Transverse colon (tissue), 4 donors: Measurements from ENCODE around the gene SUPT4H1. TPM values are rescaled to one million over a fixed set of nuclear protein-coding genes. Genes with fewer than 3 reads are reported as not detected.

Experiments used
- DNase-seq: peaks from one replicate; pipeline ENCODE4 v3.0.0-alpha.2; 2019
- H3K27ac ChIP-seq, 4 donors: fragments of 200-600 bp; sonication (generic); 2 replicates each; pipeline ENCODE4 v1.5.1; 2016 to 2018; ENCODE audit warnings: inconsistent platforms in 4 of 4
- H3K27me3 ChIP-seq: fragments of 200-600 bp; sonication (generic); 2 replicates; pipeline ENCODE4 v1.5.1; 2017; ENCODE audit warnings: inconsistent platforms
- H3K36me3 ChIP-seq, 4 donors: fragments of 200-600 bp; sonication (generic); 2 replicates each; pipeline ENCODE4 v1.5.1; 2017 to 2019; ENCODE audit warnings: inconsistent platforms in 4 of 4
- H3K4me1 ChIP-seq, 4 donors: fragments of 200-600 bp; sonication (generic); 2 replicates each; pipeline ENCODE4 v1.5.1; 2017 to 2020; ENCODE audit warnings: inconsistent platforms in 4 of 4
- H3K4me3 ChIP-seq, 4 donors: fragments of 200-600 bp; sonication (generic); 1 replicate in 1 of 4; 2 replicates in 3 of 4; pipeline versions ENCODE4 v1.5.1 to v1.6.1; 2017 to 2019; ENCODE audit warnings: inconsistent platforms in 4 of 4
- H3K9me3 ChIP-seq, 2 donors: fragments of 200-600 bp; sonication (generic); 2 replicates each; pipeline ENCODE4 v1.5.1; 2017 to 2019; ENCODE audit warnings: inconsistent platforms in 2 of 2
- CTCF ChIP-seq, 5 experiments: fragments of 200-600 bp in 3 of 5; fragments of 450-650 bp in 2 of 5; sonication (generic) in 3 of 5; IDR thresholded peaks; 1 replicate in 2 of 5; 2 replicates in 3 of 5; pipeline ENCODE4 v1.5.1; 2016 to 2017; ENCODE audit warnings: antibody characterized with exemption in 5 of 5, inconsistent platforms in 3 of 5, mild to moderate bottlenecking in 2 of 5, moderate library complexity in 1 of 5
- EP300 ChIP-seq: sonication (generic); formaldehyde crosslinking; IDR thresholded peaks from one replicate; pipeline ENCODE4 v1.6.1; 2017; ENCODE audit warnings: antibody characterized with exemption, low read depth
- POLR2A ChIP-seq: fragments of 450-650 bp; IDR thresholded peaks from one replicate; pipeline ENCODE4 v1.6.1; 2016; ENCODE audit warnings: antibody characterized with exemption, mild to moderate bottlenecking, moderate library complexity
- POLR2AphosphoS5 ChIP-seq, 3 donors: sonication (generic); formaldehyde crosslinking; IDR thresholded peaks; one replicate each; pipeline ENCODE4 v1.6.1; 2016; ENCODE audit warnings: antibody characterized with exemption in 3 of 3
- WGBS, 2 donors: methylation state at CpG; one replicate each; pipeline ENCODE4 v1.1.5; 2018; ENCODE audit warnings: low coverage in 1 of 2; 5-methylcytosine and 5-hydroxymethylcytosine counted together
- in situ Hi-C, 4 donors: fragments of 200-750 bp; cut with MboI; loops; one replicate each; pipeline versions ENCODE4 v1.15.0 to v1.15.1; 2017; ENCODE audit warnings: low sequenced_read_pairs in 3 of 4, low pct_ligation_motif_present in 1 of 4, low pct_unique_long_range_greater_than_20kb in 1 of 4
- intact Hi-C: fragments of 100-400 bp; cut with DNase I; formaldehyde crosslinking; loops from one replicate; pipeline ENCODE4 v1.15.1; 2023; ENCODE audit warnings: low total_unique reads
- total RNA-seq, 4 donors: library from RNA; depleted of rRNA; stranded (reverse); fragments of >200 nt; gene quantifications; one replicate each; pipeline ENCODE4 v1.1.0, GENCODE V29; 2016

The SUPT4H1 gene
- total RNA-seq, 4 donors from 2014 or later = 12.0 to 66.3 (median 40.0) TPM

DNA sequence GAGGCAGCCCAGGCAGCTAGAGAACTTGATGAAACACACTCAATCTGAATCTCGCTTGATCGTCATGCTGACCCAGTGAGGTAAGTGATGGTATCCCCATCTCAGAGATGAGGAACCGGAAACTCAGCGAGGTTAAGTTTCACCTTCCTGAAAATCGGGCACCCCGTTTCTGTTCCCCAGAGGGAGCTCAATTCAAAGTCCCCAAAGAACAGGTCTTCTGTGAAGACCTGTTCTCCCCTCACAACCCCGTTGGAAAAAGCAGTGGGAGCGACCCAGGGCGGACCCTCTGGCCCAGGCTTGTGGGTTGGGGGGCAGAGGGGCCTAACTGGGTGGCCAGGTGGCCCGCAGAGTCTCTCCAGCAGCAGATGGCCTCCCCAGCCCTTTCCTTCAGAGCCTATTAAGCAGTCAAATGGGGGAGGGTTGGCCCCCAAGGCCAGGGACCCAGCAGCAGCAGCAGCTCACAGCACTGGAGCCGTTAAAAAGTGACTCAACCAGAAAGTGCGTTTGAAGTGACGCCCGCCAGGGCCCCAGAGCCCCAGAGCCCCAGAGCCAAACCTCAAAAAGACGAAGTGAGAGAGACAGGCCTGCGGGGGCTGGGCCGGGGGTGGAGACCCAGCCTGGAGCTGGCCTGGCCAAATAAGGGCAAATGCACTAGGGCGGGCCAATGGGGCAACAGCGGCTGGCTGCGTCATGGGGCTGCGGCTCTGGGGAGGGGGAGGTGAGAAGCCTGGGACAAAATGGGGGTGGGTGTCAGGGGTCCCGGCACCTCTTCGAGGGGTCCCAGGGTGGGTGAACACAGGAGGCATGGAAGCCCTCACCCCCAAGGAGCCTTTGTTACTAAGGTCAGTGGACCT, 14.2 kb downstream of the SUPT4H1 start:
- peak; percentile 68 for TF ChIP-seq POLR2A
- TF ChIP-seq EP300 = no peak
- TF ChIP-seq CTCF (IDR thresholded peaks at IDR 0.05) = peak in 1 of 5 experiments; percentile 9
- peak; percentile 41 to 54 (median 44) for TF ChIP-seq POLR2AphosphoS5 (IDR thresholded peaks at IDR 0.05)
- 28% methylated on average over 22 of the region's 23 CpGs; no CpG with 5 or more reads in 1 of the 2 donors for WGBS, 2 donors

GRCh38 chr17:58337210-58337599, 14.8 kb downstream of the SUPT4H1 start:
- in situ Hi-C loops = no loop called here
- Histone ChIP-seq H3K36me3 (no peaks in the 10 kb centered on the region), H3K4me1 (peaks cover 16 to 50% (median 28%) of the 10 kb centered on the region in 4 donors), H3K27me3 (no peaks in the 10 kb centered on the region), H3K27ac (peak overlapping the region; percentile 88 to 96 (median 89)), H3K9me3 (no peaks in the 10 kb centered on the region), H3K4me3 (peak overlapping the region in 1 of 4 donors; percentile 32)
- TF ChIP-seq EP300 (no peak), POLR2AphosphoS5 (IDR thresholded peaks at IDR 0.05) (no peak), CTCF (IDR thresholded peaks at IDR 0.05) (no peak), POLR2A (no peak)
- peak; percentile 52 for DNase-seq
- WGBS, 2 donors = 28% methylated on average over 7 of the region's 7 CpGs; no CpG with 5 or more reads in 1 of the 2 donors
- intact Hi-C loops = no loop called here

More for the DNA sequence above, 14.2 kb downstream of the SUPT4H1 start:
- Histone ChIP-seq H3K27ac (peak overlapping the region; percentile 88 to 96 (median 89)), H3K4me3 (peak overlapping the region in 2 of 4 donors; percentile 4 to 32), H3K4me1 (peaks cover 16 to 50% (median 28%) of the 10 kb centered on the region in 4 donors), H3K36me3 (no peaks in the 10 kb centered on the region), H3K27me3 (no peaks in the 10 kb centered on the region), H3K9me3 (no peaks in the 10 kb centered on the region)
- in situ Hi-C loops (no loop called here), intact Hi-C loops (no loop called here)
- DNase-seq = peak; percentile 85

GRCh38 chr17:58336456-58337209, 15.4 kb downstream of the SUPT4H1 start:
- H3K9me3 ChIP-seq = no peaks in the 10 kb centered on the region
- H3K27ac ChIP-seq = peak overlapping the region; percentile 88 to 96 (median 89)
- H3K4me1 ChIP-seq = peaks cover 16 to 50% (median 28%) of the 10 kb centered on the region in 4 donors
- WGBS, 2 donors = 20 to 35% methylated on average over 1 to 5 of the region's 5 CpGs
- H3K27me3 ChIP-seq = no peaks in the 10 kb centered on the region
- no peaks in the 10 kb centered on the region for H3K36me3 ChIP-seq
- in situ Hi-C loops (no loop called here), intact Hi-C loops (no loop called here)
- TF ChIP-seq EP300 (no peak), POLR2AphosphoS5 (IDR thresholded peaks at IDR 0.05) (no peak), CTCF (IDR thresholded peaks at IDR 0.05) (no peak), POLR2A (no peak)
- no peak for DNase-seq
- H3K4me3 ChIP-seq = no peak overlapping the region
